HEK293 (cell line): ENCODE results near the gene NLE1.

Experiments
- CTCF ChIA-PET: fragments of 350-600 bp; formaldehyde crosslinking; extraction: SDS; loops from one replicate; lab custom pipeline; 2021; ENCODE audit warnings: antibody characterized with exemption; lab: Yijun Ruan, JAX
- POLR2A ChIA-PET: fragments of 300-600 bp; formaldehyde crosslinking; extraction: SDS; loops from one replicate; lab custom pipeline; 2020; ENCODE audit warnings: antibody characterized with exemption, inconsistent platforms; lab: Yijun Ruan, JAX
- H3K27ac ChIP-seq: fragments of 200-500 bp; sonication (Bioruptor generic); 2 replicates; pipeline ENCODE4 v1.5.1; 2014; ENCODE audit warnings: low read depth, low read length, control low read depth, inconsistent platforms; ENCODE audit errors: extremely low read depth
- H3K36me3 ChIP-seq, 2 experiments: fragments of 200-500 bp in 1 of 2; sonication (Bioruptor generic) in 1 of 2; 1 replicate in 1 of 2; 2 replicates in 1 of 2; pipeline ENCODE4 v1.5.1; 2014 to 2017; ENCODE audit warnings: inconsistent platforms in 2 of 2, low read length in 2 of 2; ENCODE audit not compliant: control insufficient read depth in 2 of 2, insufficient read depth in 1 of 2
- H3K4me1 ChIP-seq: fragments of 200-500 bp; sonication (Bioruptor generic); 2 replicates; pipeline ENCODE4 v1.5.1; 2014; ENCODE audit warnings: mild to moderate bottlenecking, low read length, inconsistent platforms; ENCODE audit not compliant: control insufficient read depth, insufficient read depth
- H3K4me3 ChIP-seq: 2 replicates; pipeline ENCODE4 v1.5.1; 2011; ENCODE audit warnings: low read depth, mild to moderate bottlenecking, control low read depth, low read length, moderate library complexity
- H3K9me3 ChIP-seq: fragments of 200-500 bp; sonication (Bioruptor generic); 2 replicates; pipeline ENCODE4 v1.5.1; 2014; ENCODE audit warnings: low read depth, low read length, inconsistent platforms; ENCODE audit not compliant: control insufficient read depth, insufficient read depth
- FEZF1 ChIP-seq: fragments of 450-650 bp; formaldehyde crosslinking; IDR thresholded peaks from 2 replicates; pipeline ENCODE4 v1.5.1; 2016; ENCODE audit warnings: missing biosample characterization, missing genetic modification characterization
- OSR2 ChIP-seq: fragments of 450-650 bp; formaldehyde crosslinking; IDR thresholded peaks from 2 replicates; pipeline ENCODE4 v1.5.1; 2016; ENCODE audit warnings: missing biosample characterization, missing genetic modification characterization
- SALL2 ChIP-seq: fragments of 450-650 bp; formaldehyde crosslinking; IDR thresholded peaks from 2 replicates; pipeline ENCODE4 v1.5.0; 2017; ENCODE audit warnings: missing biosample characterization, mild to moderate bottlenecking, missing genetic modification characterization, borderline replicate concordance
- SETDB1 ChIP-seq: IDR thresholded peaks from one replicate; pipeline ENCODE4 v1.6.1; 2017; ENCODE audit warnings: mild to moderate bottlenecking, low read length, moderate library complexity, mixed read lengths; ENCODE audit not compliant: insufficient read length
- ZFP3 ChIP-seq: fragments of 450-650 bp; formaldehyde crosslinking; IDR thresholded peaks from 2 replicates; pipeline ENCODE4 v1.5.1; 2016; ENCODE audit warnings: low read depth, missing biosample characterization, missing genetic modification characterization
- ZNF121 ChIP-seq: fragments of 450-650 bp; formaldehyde crosslinking; IDR thresholded peaks from 2 replicates; pipeline ENCODE4 v1.5.1; 2016; ENCODE audit warnings: missing biosample characterization, missing genetic modification characterization
- ZNF16 ChIP-seq: fragments of 450-650 bp; formaldehyde crosslinking; IDR thresholded peaks from 2 replicates; pipeline ENCODE4 v1.5.1; 2016; ENCODE audit warnings: low read depth, missing biosample characterization, missing genetic modification characterization
- ZNF239 ChIP-seq: fragments of 450-650 bp; formaldehyde crosslinking; IDR thresholded peaks from 2 replicates; pipeline ENCODE4 v1.5.1; 2016; ENCODE audit warnings: missing biosample characterization, missing genetic modification characterization
- ZNF341 ChIP-seq: fragments of 450-650 bp; formaldehyde crosslinking; IDR thresholded peaks from 2 replicates; pipeline ENCODE4; 2016; ENCODE audit warnings: low read depth, missing biosample characterization, missing genetic modification characterization
- ZNF548 ChIP-seq: fragments of 450-650 bp; formaldehyde crosslinking; IDR thresholded peaks from 2 replicates; pipeline ENCODE4 v1.5.1; 2016; ENCODE audit warnings: missing biosample characterization, missing genetic modification characterization
- ZNF585B ChIP-seq: fragments of 450-650 bp; formaldehyde crosslinking; IDR thresholded peaks from 2 replicates; pipeline ENCODE4 v1.5.1; 2016; ENCODE audit warnings: missing biosample characterization, missing genetic modification characterization
- ZNF610 ChIP-seq: fragments of 450-650 bp; formaldehyde crosslinking; IDR thresholded peaks from 2 replicates; pipeline ENCODE4 v1.5.1; 2016; ENCODE audit warnings: missing biosample characterization, missing genetic modification characterization, borderline replicate concordance
- ZNF701 ChIP-seq: fragments of 450-650 bp; formaldehyde crosslinking; IDR thresholded peaks from 2 replicates; pipeline ENCODE4 v1.5.1; 2016; ENCODE audit warnings: missing biosample characterization, missing genetic modification characterization
- ZSCAN16 ChIP-seq: fragments of 450-650 bp; formaldehyde crosslinking; IDR thresholded peaks from 2 replicates; pipeline ENCODE4 v1.5.1; 2016; ENCODE audit warnings: missing biosample characterization, missing genetic modification characterization
- ZXDB ChIP-seq: fragments of 450-650 bp; formaldehyde crosslinking; IDR thresholded peaks from 2 replicates; pipeline ENCODE4 v1.5.1; 2016; ENCODE audit warnings: missing biosample characterization, missing genetic modification characterization
- TF ChIP-seq, protein P1 (sequence below): fragments of 450-650 bp; formaldehyde crosslinking; IDR thresholded peaks from 2 replicates; pipeline ENCODE4 v1.5.1; 2016; ENCODE audit warnings: missing biosample characterization, missing genetic modification characterization
- TF ChIP-seq, protein P2 (sequence below): fragments of 450-650 bp; formaldehyde crosslinking; IDR thresholded peaks from 2 replicates; pipeline ENCODE4 v1.5.1; 2017; ENCODE audit warnings: missing biosample characterization, missing genetic modification characterization
- TF ChIP-seq, protein P3 (sequence below): fragments of 450-650 bp; formaldehyde crosslinking; IDR thresholded peaks from 2 replicates; pipeline ENCODE4 v1.5.1; 2016; ENCODE audit warnings: missing biosample characterization, missing genetic modification characterization
- TF ChIP-seq, protein P4 (sequence below): fragments of 450-650 bp; formaldehyde crosslinking; IDR thresholded peaks from 2 replicates; pipeline ENCODE4 v1.5.1; 2016; ENCODE audit warnings: missing biosample characterization, missing genetic modification characterization, borderline replicate concordance

NLE1 gene

DNA sequence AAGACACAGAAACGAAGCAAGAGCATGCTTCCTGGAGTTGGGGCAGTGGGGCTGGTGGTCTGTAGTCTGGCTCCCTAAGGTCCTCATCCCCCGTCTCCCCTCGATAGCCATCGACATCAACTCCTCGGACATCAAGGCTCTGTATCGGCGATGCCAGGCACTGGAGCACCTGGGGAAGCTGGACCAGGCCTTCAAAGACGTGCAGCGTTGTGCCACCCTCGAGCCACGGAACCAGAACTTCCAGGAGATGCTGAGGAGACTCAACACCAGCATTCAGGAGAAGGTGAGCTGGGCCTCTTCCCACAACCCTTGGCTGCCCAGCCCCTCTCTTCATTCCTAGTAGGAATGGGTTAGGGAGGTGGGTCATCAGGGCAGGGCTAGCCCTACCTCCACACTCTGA lies 7.8 kb upstream of the NLE1 start:
- Histone ChIP-seq H3K9me3 (no peaks in the 10 kb centered on the region), H3K4me3 (no peak overlapping the region), H3K27ac (no peak overlapping the region), H3K36me3 (no peaks in the 10 kb centered on the region), H3K4me1 (no peaks in the 10 kb centered on the region)
- POLR2A ChIA-PET = no interaction called here
- CTCF ChIA-PET = interaction anchor here (0.7 kb wide), 1 partner anchor 797 kb away, joined by 3 read pairs; no protein-coding TSS in a partner anchor
- TF ChIP-seq, protein P1, sequence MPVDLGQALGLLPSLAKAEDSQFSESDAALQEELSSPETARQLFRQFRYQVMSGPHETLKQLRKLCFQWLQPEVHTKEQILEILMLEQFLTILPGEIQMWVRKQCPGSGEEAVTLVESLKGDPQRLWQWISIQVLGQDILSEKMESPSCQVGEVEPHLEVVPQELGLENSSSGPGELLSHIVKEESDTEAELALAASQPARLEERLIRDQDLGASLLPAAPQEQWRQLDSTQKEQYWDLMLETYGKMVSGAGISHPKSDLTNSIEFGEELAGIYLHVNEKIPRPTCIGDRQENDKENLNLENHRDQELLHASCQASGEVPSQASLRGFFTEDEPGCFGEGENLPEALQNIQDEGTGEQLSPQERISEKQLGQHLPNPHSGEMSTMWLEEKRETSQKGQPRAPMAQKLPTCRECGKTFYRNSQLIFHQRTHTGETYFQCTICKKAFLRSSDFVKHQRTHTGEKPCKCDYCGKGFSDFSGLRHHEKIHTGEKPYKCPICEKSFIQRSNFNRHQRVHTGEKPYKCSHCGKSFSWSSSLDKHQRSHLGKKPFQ (tag by site-specific recombination) = no peak
- TF ChIP-seq ZNF239 (tag by site-specific recombination) (no peak), ZNF121 (no peak), ZNF16 (no peak), ZNF548 (no peak), OSR2 (no peak), FEZF1 (tag by site-specific recombination) (no peak), ZNF610 (tag by site-specific recombination) (no peak), ZFP3 (tag by site-specific recombination) (no peak), ZSCAN16 (tag by site-specific recombination) (no peak), SETDB1 (no peak)
- TF ChIP-seq, protein P2, sequence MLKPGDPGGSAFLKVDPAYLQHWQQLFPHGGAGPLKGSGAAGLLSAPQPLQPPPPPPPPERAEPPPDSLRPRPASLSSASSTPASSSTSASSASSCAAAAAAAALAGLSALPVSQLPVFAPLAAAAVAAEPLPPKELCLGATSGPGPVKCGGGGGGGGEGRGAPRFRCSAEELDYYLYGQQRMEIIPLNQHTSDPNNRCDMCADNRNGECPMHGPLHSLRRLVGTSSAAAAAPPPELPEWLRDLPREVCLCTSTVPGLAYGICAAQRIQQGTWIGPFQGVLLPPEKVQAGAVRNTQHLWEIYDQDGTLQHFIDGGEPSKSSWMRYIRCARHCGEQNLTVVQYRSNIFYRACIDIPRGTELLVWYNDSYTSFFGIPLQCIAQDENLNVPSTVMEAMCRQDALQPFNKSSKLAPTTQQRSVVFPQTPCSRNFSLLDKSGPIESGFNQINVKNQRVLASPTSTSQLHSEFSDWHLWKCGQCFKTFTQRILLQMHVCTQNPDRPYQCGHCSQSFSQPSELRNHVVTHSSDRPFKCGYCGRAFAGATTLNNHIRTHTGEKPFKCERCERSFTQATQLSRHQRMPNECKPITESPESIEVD (tag by site-specific recombination) = no peak

DNA sequence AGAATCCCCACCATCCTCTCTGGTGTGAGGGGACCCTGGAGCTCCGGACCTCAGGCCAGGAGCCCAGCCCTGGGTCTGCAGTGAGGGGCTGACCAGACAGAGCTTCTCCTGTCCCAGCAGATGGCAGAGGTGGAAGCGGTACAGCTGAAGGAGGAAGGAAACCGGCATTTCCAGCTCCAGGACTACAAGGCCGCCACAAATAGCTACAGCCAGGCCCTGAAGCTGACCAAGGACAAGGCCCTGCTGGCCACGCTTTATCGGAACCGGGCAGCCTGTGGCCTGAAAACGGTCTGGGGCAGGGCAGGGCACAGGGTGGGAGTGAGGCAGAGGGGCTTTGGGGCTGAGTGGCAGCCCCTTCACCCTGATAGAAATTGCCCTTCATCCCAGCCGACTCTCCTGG lies 6.0 kb upstream of the NLE1 start:
- H3K36me3 ChIP-seq = no peaks in the 10 kb centered on the region
- ChIA-PET CTCF (interaction anchor here (0.7 to 1.5 kb wide), 2 partner anchors 28 to 58 kb away, joined by 3 read pairs; partner anchors contain the start of gene RAD51D), POLR2A (no interaction called here)
- no peak overlapping the region for H3K27ac ChIP-seq
- no peaks in the 10 kb centered on the region for H3K9me3 ChIP-seq
- no peak overlapping the region for H3K4me3 ChIP-seq
- no peaks in the 10 kb centered on the region for H3K4me1 ChIP-seq
- TF ChIP-seq ZNF585B (no peak), ZNF701 (tag by site-specific recombination) (no peak), ZXDB (tag by site-specific recombination) (no peak), ZNF341 (no peak), SALL2 (tag by site-specific recombination) (no peak)
- TF ChIP-seq, protein P3, sequence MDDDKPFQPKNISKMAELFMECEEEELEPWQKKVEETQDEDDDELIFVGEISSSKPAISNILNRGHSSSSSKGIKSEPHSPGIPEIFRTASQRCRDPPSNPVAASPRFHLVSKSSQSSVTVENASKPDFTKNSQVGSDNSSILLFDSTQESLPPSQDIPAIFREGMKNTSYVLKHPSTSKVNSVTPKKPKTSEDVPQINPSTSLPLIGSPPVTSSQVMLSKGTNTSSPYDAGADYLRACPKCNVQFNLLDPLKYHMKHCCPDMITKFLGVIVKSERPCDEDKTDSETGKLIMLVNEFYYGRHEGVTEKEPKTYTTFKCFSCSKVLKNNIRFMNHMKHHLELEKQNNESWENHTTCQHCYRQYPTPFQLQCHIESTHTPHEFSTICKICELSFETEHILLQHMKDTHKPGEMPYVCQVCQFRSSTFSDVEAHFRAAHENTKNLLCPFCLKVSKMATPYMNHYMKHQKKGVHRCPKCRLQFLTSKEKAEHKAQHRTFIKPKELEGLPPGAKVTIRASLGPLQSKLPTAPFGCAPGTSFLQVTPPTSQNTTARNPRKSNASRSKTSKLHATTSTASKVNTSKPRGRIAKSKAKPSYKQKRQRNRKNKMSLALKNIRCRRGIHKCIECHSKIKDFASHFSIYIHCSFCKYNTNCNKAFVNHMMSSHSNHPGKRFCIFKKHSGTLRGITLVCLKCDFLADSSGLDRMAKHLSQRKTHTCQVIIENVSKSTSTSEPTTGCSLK = no peak

DNA sequence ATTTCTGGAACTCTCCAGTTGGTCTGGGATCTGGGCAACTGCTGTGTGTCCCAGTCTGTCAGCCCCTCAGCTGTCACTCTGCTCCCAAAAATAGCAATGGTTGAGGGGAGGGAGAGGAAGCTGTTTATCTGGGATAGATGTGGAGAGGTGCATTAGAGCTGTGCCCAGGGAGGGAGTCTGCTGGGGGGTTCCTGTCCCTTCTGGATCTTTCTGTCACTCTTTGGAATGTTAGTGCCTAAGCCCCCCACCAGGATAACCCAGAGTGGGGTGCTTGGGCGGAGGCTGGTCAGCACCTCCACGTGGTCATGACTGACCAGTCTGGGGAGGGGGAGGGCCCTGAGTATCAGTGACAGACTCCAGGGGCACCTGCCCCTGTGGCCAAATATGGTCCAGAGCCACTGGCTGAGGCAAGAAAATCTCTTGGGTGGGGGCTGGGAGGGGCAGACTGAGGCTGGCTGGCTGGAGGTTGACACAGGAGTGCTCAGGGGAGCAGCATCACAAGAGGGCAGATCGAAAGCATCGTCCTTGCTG lies 5.3 kb upstream of the NLE1 start, which contains the start of gene UNC45B:
Gene UNC45B, plus strand, starts transcription at position 443 of the 531 bp plus-strand sequence. CDS start 447 bp downstream, outside the sequence.
- H3K27ac ChIP-seq = no peak within 1 kb of the TSS
- ChIA-PET POLR2A (no interaction called here), CTCF (no interaction called here)
- TF ChIP-seq, protein P4, sequence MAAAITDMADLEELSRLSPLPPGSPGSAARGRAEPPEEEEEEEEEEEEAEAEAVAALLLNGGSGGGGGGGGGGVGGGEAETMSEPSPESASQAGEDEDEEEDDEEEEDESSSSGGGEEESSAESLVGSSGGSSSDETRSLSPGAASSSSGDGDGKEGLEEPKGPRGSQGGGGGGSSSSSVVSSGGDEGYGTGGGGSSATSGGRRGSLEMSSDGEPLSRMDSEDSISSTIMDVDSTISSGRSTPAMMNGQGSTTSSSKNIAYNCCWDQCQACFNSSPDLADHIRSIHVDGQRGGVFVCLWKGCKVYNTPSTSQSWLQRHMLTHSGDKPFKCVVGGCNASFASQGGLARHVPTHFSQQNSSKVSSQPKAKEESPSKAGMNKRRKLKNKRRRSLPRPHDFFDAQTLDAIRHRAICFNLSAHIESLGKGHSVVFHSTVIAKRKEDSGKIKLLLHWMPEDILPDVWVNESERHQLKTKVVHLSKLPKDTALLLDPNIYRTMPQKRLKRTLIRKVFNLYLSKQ (tag by site-specific recombination) = no peak
- no peak within 1 kb of the TSS for H3K4me3 ChIP-seq
- no peaks in the 10 kb centered on the region for H3K4me1 ChIP-seq
- H3K36me3 ChIP-seq = no peaks in the 10 kb centered on the region
- no peaks in the 10 kb centered on the region for H3K9me3 ChIP-seq
